HG03571 (cell line): ENCODE results near the gene C10orf95.
"Not testable (repeated sequence)": the region's sequence is repeated elsewhere in the genome, so short reads cannot be mapped to it uniquely, and the experiment has no call there.

Experiments used
- ATAC-seq: cut with Tn5 transposase; IDR thresholded peaks from one replicate; pipeline ENCODE4 v1.9.1; 2021; ENCODE audit not compliant: unreplicated experiment

C10orf95 gene, protein sequence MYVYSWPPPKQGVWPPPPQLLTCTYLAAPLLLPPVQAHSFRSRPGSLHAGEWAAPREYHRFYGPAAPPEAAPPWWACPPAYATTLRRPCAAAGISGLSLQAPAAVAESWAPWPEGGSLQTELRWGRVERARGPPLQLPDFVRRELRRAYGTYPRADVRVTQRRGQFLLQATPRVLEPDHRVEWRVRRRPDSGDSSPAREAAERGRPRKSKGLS

DNA sequence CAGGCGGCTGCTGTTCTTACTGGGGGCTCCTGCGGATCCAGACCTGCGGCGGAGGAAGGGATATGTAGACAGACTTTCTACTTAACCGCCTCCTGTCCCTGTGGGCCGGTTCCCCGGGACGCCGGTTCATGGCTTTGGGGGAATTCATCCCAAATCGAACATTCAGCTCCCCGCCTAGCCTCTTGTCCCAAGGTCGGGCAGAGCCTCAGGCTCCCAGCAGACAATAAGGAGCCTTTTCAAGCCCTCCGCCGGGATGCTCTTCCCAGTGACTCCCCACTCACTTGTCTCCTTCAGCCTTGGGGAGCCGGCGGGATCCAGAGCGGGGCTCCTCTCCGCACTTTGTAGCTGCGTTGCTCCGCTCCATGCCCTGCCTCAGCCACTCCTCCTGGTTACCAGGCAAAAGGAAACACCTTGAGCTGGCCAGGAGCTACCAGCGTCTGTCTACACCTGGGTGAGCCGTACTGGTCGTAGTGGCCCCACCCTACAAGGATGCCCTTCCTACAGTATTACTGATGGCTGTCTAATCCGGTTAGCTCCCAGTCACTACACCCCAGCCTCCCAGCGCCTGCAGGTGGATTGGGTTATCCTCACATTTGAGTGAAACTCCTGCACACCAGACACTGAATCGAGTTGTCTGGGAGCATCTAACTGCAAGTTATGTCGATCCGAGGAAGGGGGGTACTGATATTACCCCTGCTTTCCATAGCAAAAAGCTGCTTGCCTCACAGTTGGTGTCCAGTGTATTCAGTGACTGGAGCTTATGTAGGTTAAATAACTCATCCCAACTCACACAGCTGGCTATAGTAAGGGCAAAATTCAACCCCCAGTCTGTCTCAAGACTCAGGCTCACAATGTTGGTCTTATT is at the start of gene C10orf95:
Gene C10orf95 (minus strand): TSS at position 439 of the 865 bp plus-strand sequence. CDS start 450 bp downstream, outside the sequence.
- ATAC-seq: no peak

- not testable (repeated sequence) for ATAC-seq
Observed at GRCh38 chr10:102500686-102501085, 49.3 kb upstream of the C10orf95 start.

DNA sequence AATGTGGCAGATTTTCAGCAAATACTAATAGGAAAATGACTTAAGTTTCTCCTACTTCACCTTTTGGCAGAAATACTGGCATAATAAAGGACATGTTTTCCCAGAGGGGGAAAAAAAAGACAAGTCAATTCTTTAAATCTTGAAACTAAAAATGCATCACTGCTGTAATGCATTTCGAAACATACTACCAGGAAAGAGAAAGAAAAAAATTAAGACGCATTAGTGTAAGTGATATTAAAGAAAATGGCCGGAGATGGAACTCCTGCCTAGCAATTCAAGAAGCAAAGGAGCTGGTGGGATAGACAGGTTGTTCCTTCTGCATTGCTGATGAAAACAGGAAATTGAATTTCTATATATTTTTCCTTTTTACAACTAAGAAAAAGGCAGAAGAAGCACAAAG is 48.0 kb upstream of the C10orf95 start:
- ATAC-seq: no peak

- ATAC-seq: no peak
Observed at GRCh38 chr10:102497545-102497944, 46.2 kb upstream of the C10orf95 start.

- no peak for ATAC-seq
Observed at GRCh38 chr10:102493771-102494170, 42.4 kb upstream of the C10orf95 start.

- ATAC-seq: no peak
Observed at GRCh38 chr10:102492983-102493382, 41.6 kb upstream of the C10orf95 start.

DNA sequence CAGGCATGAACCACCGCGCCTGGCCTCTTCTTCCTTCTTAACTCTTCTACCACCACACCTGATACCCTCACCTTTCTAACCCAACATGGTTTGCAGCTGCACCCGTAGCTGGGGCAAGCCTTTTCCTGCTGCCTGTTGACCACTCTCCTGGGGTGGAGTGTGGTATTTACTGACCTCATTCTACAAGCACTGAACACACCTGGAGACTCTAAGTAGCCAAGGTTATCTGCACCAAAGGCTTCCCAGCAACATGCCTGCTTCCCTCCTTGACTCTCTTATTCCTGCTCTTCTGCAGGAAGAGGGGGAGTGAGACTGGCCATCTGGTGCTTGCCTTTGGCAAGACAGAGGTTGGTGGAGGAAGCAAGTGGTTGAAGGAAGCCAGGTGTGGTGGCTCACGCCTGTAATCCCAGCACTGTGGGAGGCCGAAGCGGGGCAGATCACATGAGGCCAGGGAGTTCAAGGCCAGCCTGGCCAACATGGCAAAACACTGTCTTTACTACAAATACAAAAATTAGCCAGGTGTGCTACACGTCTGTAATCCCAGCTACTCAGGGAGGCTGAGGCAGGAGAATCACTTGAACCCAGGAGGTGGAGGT is 41.1 kb upstream of the C10orf95 start:
- ATAC-seq: no peak

DNA sequence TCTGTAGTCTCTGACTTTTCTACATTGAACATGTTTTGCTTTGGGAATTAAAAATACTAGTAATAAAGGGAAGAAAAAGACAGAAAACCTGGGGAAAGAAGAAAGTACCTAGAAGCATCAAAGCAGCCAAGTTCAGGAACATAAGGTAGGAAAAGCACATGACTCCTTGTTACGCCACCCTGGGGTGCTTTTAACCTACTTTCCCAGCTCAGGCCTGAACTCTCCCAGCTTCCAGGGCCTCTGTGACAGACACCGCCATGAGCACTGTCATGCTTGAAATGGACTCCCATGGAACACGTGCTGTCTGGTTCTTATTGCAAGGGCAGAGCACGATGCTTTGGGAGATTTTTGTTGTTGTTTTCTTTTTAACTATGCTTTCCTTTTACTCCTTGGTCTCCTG is 39.8 kb upstream of the C10orf95 start:
- no peak for ATAC-seq

- no peak for ATAC-seq
Observed at GRCh38 chr10:102485093-102485784, 33.9 kb upstream of the C10orf95 start.

GRCh38 chr10:102484021-102484420 is 32.7 kb upstream of the C10orf95 start:
- ATAC-seq: no peak

GRCh38 chr10:102480396-102480795 is 29.1 kb upstream of the C10orf95 start:
- ATAC-seq: no peak

DNA sequence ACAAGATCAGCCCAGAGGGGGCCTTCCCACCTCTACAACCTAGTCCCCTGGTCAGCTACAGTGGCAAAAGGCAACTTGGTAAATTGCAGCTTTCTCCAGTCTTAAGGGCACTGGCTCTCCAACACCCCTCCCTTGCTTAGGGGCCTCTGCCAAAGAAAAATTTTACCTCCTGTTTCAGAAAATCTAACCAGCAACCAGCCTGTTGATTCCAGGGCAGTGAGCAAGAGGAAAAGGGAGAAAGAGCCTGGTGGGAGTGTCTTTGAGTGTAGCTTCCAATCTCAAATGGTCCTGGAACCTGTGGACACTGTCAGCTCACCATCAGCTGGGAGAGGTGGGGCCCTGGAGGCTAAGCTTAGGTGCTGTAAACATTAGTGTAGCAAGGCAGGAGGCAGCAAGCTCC is 28.3 kb upstream of the C10orf95 start:
- no peak for ATAC-seq

- ATAC-seq: no peak
Observed at GRCh38 chr10:102476466-102477141, 25.3 kb upstream of the C10orf95 start.

GRCh38 chr10:102475451-102476040 is 24.2 kb upstream of the C10orf95 start:
- ATAC-seq: no peak

GRCh38 chr10:102473445-102474331 is 22.3 kb upstream of the C10orf95 start:
- ATAC-seq: no peak

- no peak for ATAC-seq
Observed at GRCh38 chr10:102470579-102471546, 19.5 kb upstream of the C10orf95 start.

DNA sequence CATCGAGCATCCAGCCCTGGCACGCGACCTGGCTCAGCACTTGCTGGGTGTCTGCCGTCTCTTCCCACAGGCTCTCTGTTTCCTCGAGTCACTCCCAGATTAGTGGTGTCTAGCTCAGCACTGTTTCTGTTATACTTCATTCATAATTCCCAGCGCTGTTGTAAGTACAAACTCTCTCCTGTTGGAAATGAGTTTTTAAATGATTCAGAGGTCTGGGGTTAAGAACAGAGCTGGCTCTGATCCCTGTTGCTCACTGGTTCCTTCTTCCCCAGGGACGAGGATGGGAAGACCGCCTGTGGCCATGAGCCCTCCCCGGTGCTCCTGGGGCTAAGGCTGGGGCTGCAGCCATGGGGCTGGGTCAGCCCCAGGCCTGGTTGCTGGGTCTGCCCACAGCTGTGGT is 17.3 kb upstream of the C10orf95 start:
- no peak for ATAC-seq

GRCh38 chr10:102467971-102468438 is 16.7 kb upstream of the C10orf95 start:
- ATAC-seq: no peak
